Liver (tissue), 9 donors: Measurements from ENCODE around the gene GPHA2. TPM values are rescaled to one million over a fixed set of nuclear protein-coding genes. Genes with fewer than 3 reads are reported as not detected.

ENCODE experiments used
- DNase-seq: peaks from one replicate; pipeline ENCODE4 v3.0.0-alpha.2; 2017; ENCODE audit warnings: low spot score
- H3K27ac ChIP-seq, 2 donors: one replicate each; pipeline ENCODE4 v1.7.0; 2013; ENCODE audit warnings: inconsistent platforms in 2 of 2, low read length in 2 of 2, control low read depth in 1 of 2, low read depth in 1 of 2, mild to moderate bottlenecking in 1 of 2
- H3K27me3 ChIP-seq, 4 donors: one replicate each; pipeline versions ENCODE4 v1.6.1 to v1.7.0; 2013; ENCODE audit warnings: low read length in 3 of 4, inconsistent platforms in 1 of 4, mild to moderate bottlenecking in 1 of 4, moderate library complexity in 1 of 4; ENCODE audit not compliant: control insufficient read depth in 4 of 4, insufficient read depth in 4 of 4
- H3K36me3 ChIP-seq, 4 donors: one replicate each; pipeline versions ENCODE4 v1.6.1 to v1.7.0; 2013; ENCODE audit warnings: low read length in 3 of 4, mild to moderate bottlenecking in 3 of 4, low read depth in 1 of 4, moderate library complexity in 1 of 4; ENCODE audit not compliant: control insufficient read depth in 4 of 4, insufficient read depth in 3 of 4
- H3K4me1 ChIP-seq, 4 donors: one replicate each; pipeline versions ENCODE4 v1.6.1 to v1.7.0; 2013; ENCODE audit warnings: low read length in 3 of 4, mild to moderate bottlenecking in 3 of 4, moderate library complexity in 1 of 4; ENCODE audit not compliant: control insufficient read depth in 4 of 4, insufficient read depth in 4 of 4
- H3K4me3 ChIP-seq, 3 donors: one replicate each; pipeline versions ENCODE4 v1.6.1 to v1.7.0; 2013; ENCODE audit warnings: low read length in 3 of 3, control low read depth in 1 of 3, low read depth in 1 of 3, mild to moderate bottlenecking in 1 of 3
- H3K9ac ChIP-seq, 2 donors: one replicate each; pipeline ENCODE4 v1.7.0; 2013; ENCODE audit warnings: low read length in 2 of 2, mild to moderate bottlenecking in 2 of 2, moderate library complexity in 2 of 2, control low read depth in 1 of 2, low read depth in 1 of 2
- H3K9me3 ChIP-seq, 4 donors: one replicate each; pipeline versions ENCODE4 v1.6.1 to v1.7.0; 2013; ENCODE audit warnings: low read length in 3 of 4; ENCODE audit not compliant: control insufficient read depth in 4 of 4
- ATF3 ChIP-seq: IDR thresholded peaks from 2 replicates; pipeline ENCODE4 v1.6.1; 2016; ENCODE audit warnings: antibody characterized with exemption
- CTCF ChIP-seq: fragments of 150-350 bp; IDR thresholded peaks from 2 replicates; pipeline ENCODE4 v1.5.1; 2017; ENCODE audit warnings: improper control_type of control experiment, low read depth, low read length; ENCODE audit not compliant: missing input control
- EGR1 ChIP-seq, 2 donors: IDR thresholded peaks; 2 replicates each; pipeline ENCODE4 v1.6.1; 2016 to 2018; ENCODE audit warnings: antibody characterized with exemption in 2 of 2, low read depth in 2 of 2
- FOXA1 ChIP-seq: IDR thresholded peaks from 2 replicates; pipeline ENCODE4 v1.6.1; 2016; ENCODE audit warnings: antibody characterized with exemption
- FOXA2 ChIP-seq: IDR thresholded peaks from 2 replicates; pipeline ENCODE4 v1.6.1; 2016; ENCODE audit warnings: antibody characterized with exemption
- GABPA ChIP-seq, 2 donors: IDR thresholded peaks in 1 of 2; conservative IDR thresholded peaks in 1 of 2; 2 replicates each; pipeline ENCODE4 v1.6.1; 2016; ENCODE audit warnings: antibody characterized with exemption in 2 of 2, mild to moderate bottlenecking in 1 of 2, moderate library complexity in 1 of 2
- HNF4A ChIP-seq, 2 donors: conservative IDR thresholded peaks; 2 replicates each; pipeline ENCODE4 v1.6.1; 2016; ENCODE audit warnings: antibody characterized with exemption in 2 of 2, mild to moderate bottlenecking in 2 of 2
- JUND ChIP-seq, 2 donors: IDR thresholded peaks; 2 replicates each; pipeline ENCODE4 v1.6.1; 2016; ENCODE audit warnings: antibody characterized with exemption in 2 of 2
- MAX ChIP-seq: IDR thresholded peaks from 2 replicates; pipeline ENCODE4 v1.6.1; 2016; ENCODE audit warnings: antibody characterized with exemption
- NR2F2 ChIP-seq: IDR thresholded peaks from 2 replicates; pipeline ENCODE4 v1.6.1; 2016; ENCODE audit warnings: antibody characterized with exemption
- RAD21 ChIP-seq, 2 donors: IDR thresholded peaks; 2 replicates each; pipeline ENCODE4 v1.6.1; 2016; ENCODE audit warnings: antibody characterized with exemption in 2 of 2, mild to moderate bottlenecking in 2 of 2
- REST ChIP-seq: IDR thresholded peaks from 2 replicates; pipeline ENCODE4 v1.6.1; 2016; ENCODE audit warnings: antibody characterized with exemption, mild to moderate bottlenecking
- RXRA ChIP-seq, 2 donors: IDR thresholded peaks; 2 replicates each; pipeline ENCODE4 v1.6.1; 2017 to 2018; ENCODE audit warnings: antibody characterized with exemption in 2 of 2, mild to moderate bottlenecking in 1 of 2
- SP1 ChIP-seq: IDR thresholded peaks from 2 replicates; pipeline ENCODE4 v1.6.1; 2018; ENCODE audit warnings: antibody characterized with exemption, mild to moderate bottlenecking
- TAF1 ChIP-seq: conservative IDR thresholded peaks from 2 replicates; pipeline ENCODE4 v1.6.1; 2016; ENCODE audit warnings: antibody characterized with exemption, mild to moderate bottlenecking
- YY1 ChIP-seq: IDR thresholded peaks from 2 replicates; pipeline ENCODE4 v1.6.1; 2016; ENCODE audit warnings: antibody characterized with exemption, mild to moderate bottlenecking
- ZBTB33 ChIP-seq: IDR thresholded peaks from 2 replicates; pipeline ENCODE4 v1.6.1; 2016; ENCODE audit warnings: antibody characterized with exemption
- WGBS: extraction: QIAGEN DNeasy Blood & Tissue Kit; methylation state at CpG from one replicate; pipeline ENCODE4 v1.1.7; 2013; 5-methylcytosine and 5-hydroxymethylcytosine counted together
- polyA plus RNA-seq, 2 donors: library from polyadenylated mRNA; stranded (reverse) in 1 of 2; unstranded in 1 of 2; fragments of 200-250 nt in 1 of 2; fragments of >200 nt in 1 of 2; fragmentation: Nextera tagmentation in 1 of 2; extraction: Ambion mirVana in 1 of 2; gene quantifications; one replicate each; pipeline versions ENCODE4 v1.2.1 to v1.2.3, GENCODE V29; 2013 to 2015
- total RNA-seq, 2 donors: library from RNA; depleted of rRNA; stranded (reverse); fragments of >200 nt; gene quantifications; one replicate each; pipeline ENCODE4 v1.2.3, GENCODE V29; 2014
- donor health status: healthy.
- donor health status: healthy.
- donor health status: healthy.
- donor health status: healthy.
- donor health status: healthy.

GPHA2 gene
- total and polyA plus RNA-seq, 4 donors: not detected

GRCh38 chr11:64960719-64961118 is 25.0 kb upstream of the GPHA2 start:
- H3K27ac ChIP-seq: no peak overlapping the region
- H3K27me3 ChIP-seq: no peaks in the 10 kb centered on the region
- no peak overlapping the region for H3K9ac ChIP-seq
- DNase-seq: no peak
- TF ChIP-seq MAX: no peak
- TF ChIP-seq RXRA (IDR thresholded peaks at IDR 0.05): no peak
- no peak for TF ChIP-seq RAD21 (IDR thresholded peaks at IDR 0.05)
- no peaks in the 10 kb centered on the region for H3K9me3 ChIP-seq
- 65% methylated on average over 4 of the region's 4 CpGs for WGBS
- no peak overlapping the region for H3K4me3 ChIP-seq
- H3K36me3 ChIP-seq: no peaks in the 10 kb centered on the region
- no peaks in the 10 kb centered on the region for H3K4me1 ChIP-seq

GRCh38 chr11:64959498-64959897 is 23.8 kb upstream of the GPHA2 start:
- Histone ChIP-seq H3K9ac (no peak overlapping the region), H3K27ac (no peak overlapping the region), H3K9me3 (no peaks in the 10 kb centered on the region), H3K4me1 (no peaks in the 10 kb centered on the region), H3K4me3 (no peak overlapping the region), H3K36me3 (no peaks in the 10 kb centered on the region), H3K27me3 (no peaks in the 10 kb centered on the region)
- no peak for TF ChIP-seq HNF4A (conservative IDR thresholded peaks at IDR 0.05)
- TF ChIP-seq REST: no peak
- TF ChIP-seq JUND (IDR thresholded peaks at IDR 0.05): no peak
- TF ChIP-seq GABPA (IDR thresholded peaks at IDR 0.05 in 1 of 2, conservative IDR thresholded peaks at IDR 0.05 in 1 of 2): no peak
- TF ChIP-seq SP1: no peak
- TF ChIP-seq NR2F2: no peak
- TF ChIP-seq ZBTB33: no peak
- TF ChIP-seq RAD21 (IDR thresholded peaks at IDR 0.05): no peak
- TF ChIP-seq ATF3: no peak
- no peak for TF ChIP-seq YY1
- no peak for TF ChIP-seq EGR1 (IDR thresholded peaks at IDR 0.05; ENCODE audit: low read depth in 2 of 2)
- DNase-seq: no peak
- 73% methylated on average over 3 of the region's 3 CpGs for WGBS

- no peak overlapping the region for H3K4me3 ChIP-seq
- no peak for DNase-seq
- no peaks in the 10 kb centered on the region for H3K27me3 ChIP-seq
- H3K9ac ChIP-seq: no peak overlapping the region
- H3K4me1 ChIP-seq: no peaks in the 10 kb centered on the region
- no peaks in the 10 kb centered on the region for H3K36me3 ChIP-seq
- 61% methylated on average over 5 of the region's 5 CpGs for WGBS
- no peaks in the 10 kb centered on the region for H3K9me3 ChIP-seq
- no peak overlapping the region for H3K27ac ChIP-seq
- no peak for TF ChIP-seq NR2F2
- TF ChIP-seq FOXA1: no peak
- no peak for TF ChIP-seq MAX
- no peak for TF ChIP-seq TAF1
- no peak for TF ChIP-seq ZBTB33
- no peak for TF ChIP-seq RAD21 (IDR thresholded peaks at IDR 0.05)
- TF ChIP-seq ATF3: no peak
- TF ChIP-seq CTCF: no peak
- TF ChIP-seq FOXA2: no peak
These were observed 18.5 kb upstream of the GPHA2 start for GRCh38 chr11:64954201-64954600.
